ENCODE results near the gene NAV3. TPM values are rescaled to one million over a fixed set of nuclear protein-coding genes. Genes with fewer than 3 reads are reported as not detected.

The NAV3 gene
- total and polyA plus RNA-seq, 2 of the 4 experiments (the other 2 are of a cell fraction), result 25.5 to 106 TPM

DNA sequence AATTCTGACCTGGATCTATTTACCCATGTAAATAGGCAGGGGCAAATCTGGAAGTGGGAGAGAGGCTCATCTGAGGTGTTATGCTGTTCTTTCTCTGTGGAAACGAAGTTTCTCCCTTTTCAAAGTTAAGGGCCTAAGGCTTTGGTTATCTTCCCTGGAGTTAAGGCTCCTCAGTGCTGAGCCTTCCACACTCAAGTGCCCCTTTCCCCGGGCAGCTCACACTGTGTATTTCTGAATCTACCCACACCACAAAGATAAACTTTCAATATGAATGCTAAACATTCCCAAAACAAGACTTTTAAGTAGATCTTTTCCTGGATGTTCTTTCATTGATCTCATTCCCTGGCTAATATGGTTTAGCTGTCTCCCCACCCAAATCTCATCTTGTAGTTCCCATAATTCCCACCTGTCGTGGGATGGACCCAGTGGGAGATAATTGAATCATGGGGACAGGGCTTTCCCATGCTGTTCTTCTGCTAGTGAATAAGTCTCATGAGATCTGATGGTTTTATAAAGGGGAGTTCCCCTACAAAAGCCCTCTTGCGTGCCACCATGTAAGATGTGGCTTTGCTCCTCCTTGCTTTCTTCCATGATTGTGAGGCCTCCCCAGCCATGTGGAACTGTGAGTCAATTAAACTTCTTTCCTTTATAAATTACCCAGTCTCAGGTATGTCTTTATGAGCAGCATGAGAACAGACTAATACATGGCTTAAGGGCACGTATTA, 251.1 kb downstream of the NAV3 start:
- H3K36me3 ChIP-seq (ENCODE audit: control insufficient read depth, insufficient read depth, low read length), result no peaks in the 10 kb centered on the region; the same call in 1 of the 2 replicates
- no peaks in the 10 kb centered on the region; the same call in 1 of the 2 replicates for H3K4me1 ChIP-seq (ENCODE audit: control insufficient read depth, insufficient read depth, low read length)
- H2BK120ac ChIP-seq (ENCODE audit: low read depth, low read length), result no peak overlapping the region
- no peak for DNase-seq
- ATAC-seq (ENCODE audit: low read depth), result no peak
- no peak overlapping the region for H4K91ac ChIP-seq (ENCODE audit: insufficient read depth, low read depth, low read length)
- in situ Hi-C loops (cut with MboI; ENCODE audit: low sequenced_read_pairs) (no loop called here), intact Hi-C loops (cut with micrococcal nuclease) (loop anchor here (2.0 kb wide), 1 partner anchor 19 kb away; no protein-coding TSS in a partner anchor), dilution Hi-C loops (cut with HindIII; ENCODE audit: low sequenced_read_pairs, unreplicated experiment) (no loop called here)
- no peak overlapping the region for H2BK15ac ChIP-seq (ENCODE audit: low read depth, low read length)
- H3K23ac ChIP-seq (ENCODE audit: low read depth, low read length), result no peak overlapping the region
- no peak overlapping the region for H3K56ac ChIP-seq (ENCODE audit: extremely low read depth, insufficient read depth, low read length)
- no peak overlapping the region for H3K9ac ChIP-seq (ENCODE audit: low read depth, low read length)
- no peak overlapping the region for H3K14ac ChIP-seq (replicated peaks; ENCODE audit: low read depth, low read length)
- ChIA-PET POLR2A (ENCODE audit: unreplicated experiment) (no interaction called here), CTCF (no interaction called here)
- no peak overlapping the region for H3K4ac ChIP-seq (ENCODE audit: low read depth, low read length)
- no peak overlapping the region for H3K4me2 ChIP-seq (ENCODE audit: low read depth, low read length)
- H2BK20ac ChIP-seq (ENCODE audit: low read depth, low read length), result no peak overlapping the region
- H3K9me1 ChIP-seq (ENCODE audit: insufficient read depth, low read length), result peaks cover 9% of the 10 kb centered on the region; the same call in 1 of the 2 replicates
- H2AK5ac ChIP-seq (ENCODE audit: low read depth, low read length), result no peak overlapping the region
- no peak overlapping the region for H3K27ac ChIP-seq (ENCODE audit: insufficient read depth, low read length)
- H2AFZ ChIP-seq (replicated peaks; ENCODE audit: low read length, poor library complexity), result no peak overlapping the region
- 83% methylated on average over 1 of the region's 5 CpGs; no CpG with 5 or more reads in 1 of the 2 experiments for WGBS, 2 experiments (ENCODE audit: extremely low coverage in 2 of 2, insufficient read length in 1 of 2)
- H2BK5ac ChIP-seq (ENCODE audit: low read depth, low read length, poor library complexity, severe bottlenecking), result no peak overlapping the region
- H3K18ac ChIP-seq (ENCODE audit: low read depth, low read length), result no peak overlapping the region
- no peak overlapping the region for H2AK9ac ChIP-seq (replicated peaks; ENCODE audit: low read depth, low read length, poor library complexity)
- no peaks in the 10 kb centered on the region for H4K20me1 ChIP-seq (ENCODE audit: insufficient read depth, low read length)
- peaks cover 9 to 30% of the 10 kb centered on the region in 2 experiments; a peak in 3 of 4 replicates for H3K79me1 ChIP-seq (ENCODE audit: low read depth in 1 of 2, low read length in 2 of 2)
- no peaks in the 10 kb centered on the region for H3K9me3 ChIP-seq (ENCODE audit: control insufficient read depth, insufficient read depth, low read length)
- H4K5ac ChIP-seq (ENCODE audit: low read depth, low read length), result peak overlapping the region; percentile 27; the same call in 1 of the 2 replicates
- no peak overlapping the region for H4K8ac ChIP-seq (ENCODE audit: low read depth in 2 of 2, low read length in 2 of 2)
- BruUV-seq (replicated peaks), result no TSS peak
- H3K4me3 ChIP-seq (ENCODE audit: insufficient read depth, low read depth, low read length), result no peak overlapping the region
- H3K27me3 ChIP-seq (ENCODE audit: control insufficient read depth, insufficient read depth, low read length), result no peaks in the 10 kb centered on the region
- TF ChIP-seq CEBPB (IDR thresholded peaks at IDR 0.05; ENCODE audit: low read depth, low read length) (no peak), NFE2L2 (IDR thresholded peaks at IDR 0.05; ENCODE audit: low read depth, low read length) (no peak), CHD1 (IDR thresholded peaks at IDR 0.05; ENCODE audit: low read depth, low read length) (no peak), BHLHE40 (IDR thresholded peaks at IDR 0.05; ENCODE audit: low read depth, low read length) (no peak), RCOR1 (IDR thresholded peaks at IDR 0.05; ENCODE audit: insufficient replicate concordance, low read length) (no peak), FOS (IDR thresholded peaks at IDR 0.05; ENCODE audit: low read depth, low read length) (no peak), MXI1 (IDR thresholded peaks at IDR 0.05; ENCODE audit: borderline replicate concordance, low read depth, low read length) (no peak), MAZ (IDR thresholded peaks at IDR 0.05; ENCODE audit: borderline replicate concordance, low read depth, low read length) (no peak), RFX5 (IDR thresholded peaks at IDR 0.05; ENCODE audit: low read depth, low read length) (no peak), RAD21 (IDR thresholded peaks at IDR 0.05; ENCODE audit: low read length) (no peak), SMC3 (IDR thresholded peaks at IDR 0.05; ENCODE audit: low read depth, low read length) (no peak), MAFK (IDR thresholded peaks at IDR 0.05; ENCODE audit: low read depth, low read length) (no peak)
- TF ChIP-seq, protein P1, sequence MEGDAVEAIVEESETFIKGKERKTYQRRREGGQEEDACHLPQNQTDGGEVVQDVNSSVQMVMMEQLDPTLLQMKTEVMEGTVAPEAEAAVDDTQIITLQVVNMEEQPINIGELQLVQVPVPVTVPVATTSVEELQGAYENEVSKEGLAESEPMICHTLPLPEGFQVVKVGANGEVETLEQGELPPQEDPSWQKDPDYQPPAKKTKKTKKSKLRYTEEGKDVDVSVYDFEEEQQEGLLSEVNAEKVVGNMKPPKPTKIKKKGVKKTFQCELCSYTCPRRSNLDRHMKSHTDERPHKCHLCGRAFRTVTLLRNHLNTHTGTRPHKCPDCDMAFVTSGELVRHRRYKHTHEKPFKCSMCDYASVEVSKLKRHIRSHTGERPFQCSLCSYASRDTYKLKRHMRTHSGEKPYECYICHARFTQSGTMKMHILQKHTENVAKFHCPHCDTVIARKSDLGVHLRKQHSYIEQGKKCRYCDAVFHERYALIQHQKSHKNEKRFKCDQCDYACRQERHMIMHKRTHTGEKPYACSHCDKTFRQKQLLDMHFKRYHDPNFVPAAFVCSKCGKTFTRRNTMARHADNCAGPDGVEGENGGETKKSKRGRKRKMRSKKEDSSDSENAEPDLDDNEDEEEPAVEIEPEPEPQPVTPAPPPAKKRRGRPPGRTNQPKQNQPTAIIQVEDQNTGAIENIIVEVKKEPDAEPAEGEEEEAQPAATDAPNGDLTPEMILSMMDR (conservative IDR thresholded peaks at IDR 0.05; ENCODE audit: low read depth, low read length), result no peak
- TF ChIP-seq, protein P2, sequence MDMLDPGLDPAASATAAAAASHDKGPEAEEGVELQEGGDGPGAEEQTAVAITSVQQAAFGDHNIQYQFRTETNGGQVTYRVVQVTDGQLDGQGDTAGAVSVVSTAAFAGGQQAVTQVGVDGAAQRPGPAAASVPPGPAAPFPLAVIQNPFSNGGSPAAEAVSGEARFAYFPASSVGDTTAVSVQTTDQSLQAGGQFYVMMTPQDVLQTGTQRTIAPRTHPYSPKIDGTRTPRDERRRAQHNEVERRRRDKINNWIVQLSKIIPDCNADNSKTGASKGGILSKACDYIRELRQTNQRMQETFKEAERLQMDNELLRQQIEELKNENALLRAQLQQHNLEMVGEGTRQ (IDR thresholded peaks at IDR 0.05; ENCODE audit: low read depth, low read length), result no peak
- TF ChIP-seq, protein P3, sequence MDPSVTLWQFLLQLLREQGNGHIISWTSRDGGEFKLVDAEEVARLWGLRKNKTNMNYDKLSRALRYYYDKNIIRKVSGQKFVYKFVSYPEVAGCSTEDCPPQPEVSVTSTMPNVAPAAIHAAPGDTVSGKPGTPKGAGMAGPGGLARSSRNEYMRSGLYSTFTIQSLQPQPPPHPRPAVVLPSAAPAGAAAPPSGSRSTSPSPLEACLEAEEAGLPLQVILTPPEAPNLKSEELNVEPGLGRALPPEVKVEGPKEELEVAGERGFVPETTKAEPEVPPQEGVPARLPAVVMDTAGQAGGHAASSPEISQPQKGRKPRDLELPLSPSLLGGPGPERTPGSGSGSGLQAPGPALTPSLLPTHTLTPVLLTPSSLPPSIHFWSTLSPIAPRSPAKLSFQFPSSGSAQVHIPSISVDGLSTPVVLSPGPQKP (IDR thresholded peaks at IDR 0.05; ENCODE audit: borderline replicate concordance, low read depth, low read length), result no peak

Measured in IMR-90 (cell line).